Suprapubic skin (tissue), 4 donors: ENCODE data around the gene CTDSP2. TPM values are rescaled to one million over a fixed set of nuclear protein-coding genes. Genes with fewer than 3 reads are reported as not detected.
A peak's percentile ranks its signal among the peaks of the same experiment; 100 is the strongest.

Experiments used
- DNase-seq, 2 donors: peaks; one replicate each; pipeline ENCODE4 v3.0.0-alpha.2; 2019; ENCODE audit warnings: low spot score in 2 of 2
- H3K27ac ChIP-seq: fragments of 200-600 bp; sonication (generic); one replicate; pipeline ENCODE4 v1.5.1; 2019
- H3K27me3 ChIP-seq: fragments of 200-600 bp; sonication (generic); one replicate; pipeline ENCODE4 v1.5.1; 2019
- H3K36me3 ChIP-seq: fragments of 200-600 bp; sonication (generic); one replicate; pipeline ENCODE4 v1.5.1; 2019
- H3K4me1 ChIP-seq: fragments of 200-600 bp; sonication (generic); one replicate; pipeline ENCODE4 v1.5.1; 2019
- H3K4me3 ChIP-seq: fragments of 200-600 bp; sonication (generic); one replicate; pipeline ENCODE4 v1.5.1; 2019; ENCODE audit warnings: mild to moderate bottlenecking
- H3K9me3 ChIP-seq: fragments of 200-600 bp; sonication (generic); one replicate; pipeline ENCODE4 v1.5.1; 2019
- EP300 ChIP-seq: sonication (generic); formaldehyde crosslinking; IDR thresholded peaks from one replicate; pipeline ENCODE4 v1.6.1; 2017; ENCODE audit warnings: antibody characterized with exemption
- POLR2A ChIP-seq, 2 donors: fragments of 450-650 bp; IDR thresholded peaks; one replicate each; pipeline ENCODE4 v1.6.1; 2017; ENCODE audit warnings: antibody characterized with exemption in 2 of 2, mild to moderate bottlenecking in 2 of 2, moderate library complexity in 2 of 2
- POLR2AphosphoS5 ChIP-seq, 3 donors: sonication (generic); formaldehyde crosslinking; IDR thresholded peaks; one replicate each; pipeline ENCODE4 v1.6.1; 2017; ENCODE audit warnings: antibody characterized with exemption in 3 of 3
- WGBS: methylation state at CpG from one replicate; pipeline ENCODE4 v1.1.5; 2018; 5-methylcytosine and 5-hydroxymethylcytosine counted together
- total RNA-seq, 4 donors: library from RNA; depleted of rRNA; stranded (reverse); fragments of >200 nt; gene quantifications; one replicate each; pipeline ENCODE4 v1.1.0, GENCODE V29; 2016
- TF ChIP-seq, protein P1 (sequence below), 2 donors: fragments of 200-600 bp in 1 of 2; fragments of 450-650 bp in 1 of 2; sonication (generic) in 1 of 2; IDR thresholded peaks; one replicate each; pipeline ENCODE4 v1.5.1; 2016 to 2019; ENCODE audit warnings: antibody characterized with exemption in 2 of 2, mild to moderate bottlenecking in 1 of 2, moderate library complexity in 1 of 2

Gene CTDSP2
- total RNA-seq, 4 donors from 2014 or later = 147 to 240 (median 215) TPM

DNA sequence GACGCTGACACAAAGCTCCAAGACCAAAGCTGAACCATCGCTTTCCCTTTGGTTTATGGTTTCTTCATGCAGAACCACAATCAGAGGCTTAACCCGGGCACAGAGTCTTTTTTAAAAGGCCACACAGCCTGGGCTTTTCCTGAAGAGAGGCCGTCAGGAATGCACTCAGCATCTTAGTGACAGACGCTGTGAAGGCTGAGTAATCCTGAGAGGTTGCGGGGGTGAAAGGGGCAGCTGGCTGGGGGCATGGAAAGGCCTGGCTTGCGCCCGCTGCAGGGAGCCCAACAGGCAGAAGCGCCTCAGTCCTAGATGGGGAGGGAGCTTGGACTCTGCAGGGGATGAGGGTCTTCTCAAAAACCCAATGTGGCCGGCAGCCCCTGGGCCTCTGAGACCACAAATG lies 13.6 kb downstream of the CTDSP2 start:
- DNase-seq = no peak
- TF ChIP-seq EP300 = no peak
- no peak for TF ChIP-seq POLR2A (IDR thresholded peaks at IDR 0.05)
- no peak for TF ChIP-seq POLR2AphosphoS5 (IDR thresholded peaks at IDR 0.05)
- TF ChIP-seq, protein P1, sequence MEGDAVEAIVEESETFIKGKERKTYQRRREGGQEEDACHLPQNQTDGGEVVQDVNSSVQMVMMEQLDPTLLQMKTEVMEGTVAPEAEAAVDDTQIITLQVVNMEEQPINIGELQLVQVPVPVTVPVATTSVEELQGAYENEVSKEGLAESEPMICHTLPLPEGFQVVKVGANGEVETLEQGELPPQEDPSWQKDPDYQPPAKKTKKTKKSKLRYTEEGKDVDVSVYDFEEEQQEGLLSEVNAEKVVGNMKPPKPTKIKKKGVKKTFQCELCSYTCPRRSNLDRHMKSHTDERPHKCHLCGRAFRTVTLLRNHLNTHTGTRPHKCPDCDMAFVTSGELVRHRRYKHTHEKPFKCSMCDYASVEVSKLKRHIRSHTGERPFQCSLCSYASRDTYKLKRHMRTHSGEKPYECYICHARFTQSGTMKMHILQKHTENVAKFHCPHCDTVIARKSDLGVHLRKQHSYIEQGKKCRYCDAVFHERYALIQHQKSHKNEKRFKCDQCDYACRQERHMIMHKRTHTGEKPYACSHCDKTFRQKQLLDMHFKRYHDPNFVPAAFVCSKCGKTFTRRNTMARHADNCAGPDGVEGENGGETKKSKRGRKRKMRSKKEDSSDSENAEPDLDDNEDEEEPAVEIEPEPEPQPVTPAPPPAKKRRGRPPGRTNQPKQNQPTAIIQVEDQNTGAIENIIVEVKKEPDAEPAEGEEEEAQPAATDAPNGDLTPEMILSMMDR (IDR thresholded peaks at IDR 0.05) = no peak
- 48% methylated on average over 10 of the region's 10 CpGs for WGBS
- H3K4me3 ChIP-seq = peak overlapping the region; percentile 3
- H3K36me3 ChIP-seq = peaks cover 16% of the 10 kb centered on the region
- no peak overlapping the region for H3K27ac ChIP-seq
- no peaks in the 10 kb centered on the region for H3K27me3 ChIP-seq
- H3K4me1 ChIP-seq = peaks cover 92% of the 10 kb centered on the region
- no peaks in the 10 kb centered on the region for H3K9me3 ChIP-seq

DNA sequence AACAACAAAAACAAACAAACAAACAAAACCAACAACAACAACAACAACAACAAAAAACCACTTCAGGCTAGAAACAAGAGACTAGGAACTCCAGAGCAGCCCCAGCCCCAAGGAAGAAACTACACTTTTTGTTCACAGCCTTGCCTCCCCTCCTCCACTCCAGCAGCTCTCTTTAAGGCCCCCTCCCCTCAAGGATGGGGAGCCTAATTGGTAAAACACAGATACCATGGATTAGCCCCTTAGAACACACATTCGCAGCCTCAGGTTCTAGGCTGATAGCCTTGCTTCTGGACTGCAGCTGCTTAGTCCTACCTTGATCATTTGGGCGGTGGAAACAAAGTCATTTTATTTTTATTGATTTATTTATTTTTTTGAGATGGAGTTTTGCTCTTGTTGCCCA lies 16.1 kb downstream of the CTDSP2 start:
- Histone ChIP-seq H3K36me3 (peaks cover 42% of the 10 kb centered on the region), H3K9me3 (no peaks in the 10 kb centered on the region), H3K4me3 (no peak overlapping the region), H3K4me1 (peaks cover 66% of the 10 kb centered on the region), H3K27me3 (no peaks in the 10 kb centered on the region), H3K27ac (no peak overlapping the region)
- TF ChIP-seq POLR2A (IDR thresholded peaks at IDR 0.05) (no peak), EP300 (no peak), POLR2AphosphoS5 (IDR thresholded peaks at IDR 0.05) (no peak)
- TF ChIP-seq, protein P1 (IDR thresholded peaks at IDR 0.05) = no peak
- WGBS = 69% methylated on average over 2 of the region's 2 CpGs
- no peak for DNase-seq

DNA sequence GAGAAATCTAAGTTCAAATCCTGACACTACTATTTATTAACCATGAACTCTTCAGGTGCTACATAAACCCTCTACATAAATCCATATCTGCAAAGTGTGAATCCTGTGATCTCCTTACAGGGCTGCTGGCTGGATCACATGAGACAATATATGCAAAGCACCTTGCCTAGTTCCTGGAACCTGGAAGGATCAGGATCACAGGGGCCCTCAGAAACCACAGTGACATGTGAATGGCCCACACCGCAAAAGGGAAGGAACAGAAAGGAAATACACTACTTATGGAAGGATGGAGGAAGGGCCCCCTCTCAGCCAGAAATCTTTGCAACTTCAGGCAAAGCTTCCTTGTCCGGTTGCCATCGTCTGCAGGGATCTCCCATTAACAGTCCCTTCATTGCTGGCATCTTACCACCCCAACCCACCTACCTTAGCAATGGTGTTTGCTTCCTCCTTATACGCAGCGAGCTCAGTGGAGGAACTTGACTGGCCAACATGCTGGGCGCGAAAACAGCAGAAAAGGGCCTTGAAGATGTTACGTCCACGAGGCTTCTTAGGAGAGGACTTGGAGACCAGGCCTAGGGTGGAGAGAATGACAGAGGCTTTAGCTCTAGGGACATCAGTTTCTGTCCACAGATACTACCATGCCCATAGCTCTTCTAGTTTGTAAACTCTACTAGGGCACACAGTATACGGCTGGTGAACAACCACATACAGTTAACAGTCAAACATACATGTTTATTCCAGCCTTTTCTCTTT lies 17.3 kb downstream of the CTDSP2 start:
- Histone ChIP-seq H3K36me3 (peaks cover 54% of the 10 kb centered on the region), H3K9me3 (no peaks in the 10 kb centered on the region), H3K27me3 (no peaks in the 10 kb centered on the region), H3K4me3 (no peak overlapping the region), H3K27ac (no peak overlapping the region), H3K4me1 (peaks cover 54% of the 10 kb centered on the region)
- no peak for DNase-seq
- WGBS = 60% methylated on average over 10 of the region's 10 CpGs
- TF ChIP-seq POLR2A (IDR thresholded peaks at IDR 0.05) (no peak), EP300 (no peak)

DNA sequence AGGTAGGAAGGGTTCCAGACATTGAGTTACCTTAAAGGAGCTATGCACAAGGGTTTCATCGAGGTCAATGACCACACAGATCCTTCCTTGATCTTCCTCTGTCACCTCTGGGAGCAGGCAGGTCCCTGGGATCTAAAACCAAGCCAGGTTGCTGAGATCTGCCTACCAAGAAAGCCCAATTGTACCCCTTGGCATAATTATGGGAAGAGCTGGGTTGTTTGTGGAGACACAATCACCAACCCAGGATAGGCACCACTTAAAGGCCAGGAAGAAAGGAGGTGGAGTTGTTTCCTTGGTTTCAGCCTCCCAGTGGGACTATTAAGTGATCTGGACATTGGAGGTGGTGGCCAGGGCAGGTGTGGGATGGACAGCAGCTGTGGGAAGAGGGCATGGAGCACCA lies 19.6 kb downstream of the CTDSP2 start:
- WGBS = no CpG with 5 or more reads among the region's 1 CpG
- Histone ChIP-seq H3K27ac (no peak overlapping the region), H3K4me3 (no peak overlapping the region), H3K27me3 (no peaks in the 10 kb centered on the region), H3K9me3 (no peaks in the 10 kb centered on the region), H3K4me1 (peaks cover 45% of the 10 kb centered on the region), H3K36me3 (peaks cover 76% of the 10 kb centered on the region)
- TF ChIP-seq POLR2A (IDR thresholded peaks at IDR 0.05) = no peak
- TF ChIP-seq, protein P1 (IDR thresholded peaks at IDR 0.05) = no peak
- TF ChIP-seq POLR2AphosphoS5 (IDR thresholded peaks at IDR 0.05) = no peak
- TF ChIP-seq EP300 = no peak
- no peak for DNase-seq

DNA sequence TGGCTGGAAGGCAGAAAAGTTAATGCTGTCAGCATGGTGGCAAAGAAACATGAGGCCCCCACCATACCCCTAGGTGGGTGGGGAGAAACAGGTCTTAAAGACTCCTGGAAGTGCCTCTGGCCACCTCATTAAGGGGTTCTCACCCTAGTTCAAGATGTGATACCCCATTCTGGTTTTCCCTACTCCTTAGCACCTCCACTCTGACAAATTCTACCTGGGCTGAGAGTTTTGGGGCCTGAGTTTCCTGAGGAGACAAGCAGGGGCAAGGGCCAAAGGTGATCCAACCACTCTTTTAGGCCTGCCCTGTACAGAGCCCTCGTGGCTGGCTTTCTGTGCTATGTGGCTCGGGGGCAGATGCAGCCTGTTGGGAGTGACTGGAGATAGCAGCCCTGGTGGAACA lies 20.1 kb downstream of the CTDSP2 start:
- peaks cover 39% of the 10 kb centered on the region for H3K4me1 ChIP-seq

More for the DNA sequence above, 20.1 kb downstream of the CTDSP2 start:
- Histone ChIP-seq H3K4me3 (no peak overlapping the region), H3K9me3 (no peaks in the 10 kb centered on the region), H3K27ac (no peak overlapping the region), H3K36me3 (peaks cover 82% of the 10 kb centered on the region), H3K27me3 (no peaks in the 10 kb centered on the region)
- WGBS = 83% methylated on average over 2 of the region's 2 CpGs
- TF ChIP-seq POLR2AphosphoS5 (IDR thresholded peaks at IDR 0.05) = no peak
- no peak for TF ChIP-seq POLR2A (IDR thresholded peaks at IDR 0.05)
- no peak for TF ChIP-seq EP300
- TF ChIP-seq, protein P1 (IDR thresholded peaks at IDR 0.05) = no peak
- no peak for DNase-seq
